ENCODE measurements around the gene SAMD14.

DNA sequence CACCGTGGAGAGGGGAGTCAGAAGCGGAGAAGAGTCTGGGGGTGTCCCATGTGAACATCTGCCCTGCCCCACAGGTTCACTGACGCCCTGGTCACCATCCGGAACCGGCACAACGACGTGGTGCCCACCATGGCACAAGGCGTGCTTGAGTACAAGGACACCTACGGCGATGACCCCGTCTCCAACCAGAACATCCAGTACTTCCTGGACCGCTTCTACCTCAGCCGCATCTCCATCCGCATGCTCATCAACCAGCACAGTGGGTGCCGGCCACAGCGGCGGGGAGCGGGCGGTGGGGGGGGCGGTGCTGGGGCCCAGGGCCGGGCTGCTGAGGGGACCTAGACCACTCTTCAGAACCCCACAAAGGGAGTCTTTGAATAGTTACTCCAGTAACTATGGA lies 24.1 kb downstream of the SAMD14 start:
- no peak for TF ChIP-seq POLR2A (IDR thresholded peaks at IDR 0.05)
- TF ChIP-seq CTCF (IDR thresholded peaks at IDR 0.05), result no peak

Data from lower leg skin (tissue), 3 donors.